ENCODE data around the gene MAP2K5.

MAP2K5 gene

DNA sequence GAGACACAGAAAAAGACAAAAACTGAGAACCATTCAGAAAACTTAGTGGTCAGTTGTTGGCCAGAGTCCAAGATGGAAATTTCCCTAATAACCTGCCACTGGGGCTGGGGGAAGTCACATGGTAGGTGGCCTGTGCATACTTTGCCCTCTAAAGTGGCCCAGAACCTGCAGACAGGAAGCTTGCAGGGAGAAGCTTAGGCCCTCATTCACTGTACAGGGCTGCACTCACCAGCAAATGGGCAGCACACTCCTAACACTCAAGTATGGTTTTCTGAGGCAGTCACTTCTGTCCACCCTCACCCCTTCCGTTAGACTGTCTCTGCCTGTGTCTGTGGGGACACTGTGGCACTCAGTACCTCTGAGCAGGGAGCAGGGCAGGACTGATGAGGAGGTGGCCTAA lies 311.9 kb downstream of the MAP2K5 start:
- CTCF ChIA-PET = interaction anchor here (1.5 to 2.6 kb wide), 2 partner anchors 9 to 299 kb away, joined by 4 to 25 read pairs; no protein-coding TSS in a partner anchor
- DNase-seq (ENCODE audit: low read depth, low spot score) = no peak
- POLR2A ChIA-PET = no interaction called here
- H3K4me3 ChIP-seq (ENCODE audit: low read depth, low read length) = no peak overlapping the region
- TF ChIP-seq, protein P1, sequence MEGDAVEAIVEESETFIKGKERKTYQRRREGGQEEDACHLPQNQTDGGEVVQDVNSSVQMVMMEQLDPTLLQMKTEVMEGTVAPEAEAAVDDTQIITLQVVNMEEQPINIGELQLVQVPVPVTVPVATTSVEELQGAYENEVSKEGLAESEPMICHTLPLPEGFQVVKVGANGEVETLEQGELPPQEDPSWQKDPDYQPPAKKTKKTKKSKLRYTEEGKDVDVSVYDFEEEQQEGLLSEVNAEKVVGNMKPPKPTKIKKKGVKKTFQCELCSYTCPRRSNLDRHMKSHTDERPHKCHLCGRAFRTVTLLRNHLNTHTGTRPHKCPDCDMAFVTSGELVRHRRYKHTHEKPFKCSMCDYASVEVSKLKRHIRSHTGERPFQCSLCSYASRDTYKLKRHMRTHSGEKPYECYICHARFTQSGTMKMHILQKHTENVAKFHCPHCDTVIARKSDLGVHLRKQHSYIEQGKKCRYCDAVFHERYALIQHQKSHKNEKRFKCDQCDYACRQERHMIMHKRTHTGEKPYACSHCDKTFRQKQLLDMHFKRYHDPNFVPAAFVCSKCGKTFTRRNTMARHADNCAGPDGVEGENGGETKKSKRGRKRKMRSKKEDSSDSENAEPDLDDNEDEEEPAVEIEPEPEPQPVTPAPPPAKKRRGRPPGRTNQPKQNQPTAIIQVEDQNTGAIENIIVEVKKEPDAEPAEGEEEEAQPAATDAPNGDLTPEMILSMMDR (IDR thresholded peaks at IDR 0.05; ENCODE audit: insufficient read depth, low read length, missing control alignments) = no peak

GRCh38 chr15:67855842-67856241 lies 313.3 kb downstream of the MAP2K5 start:
- no peak overlapping the region for H3K4me3 ChIP-seq (ENCODE audit: low read depth, low read length)
- ChIA-PET POLR2A (no interaction called here), CTCF (no interaction called here)
- DNase-seq (ENCODE audit: low read depth, low spot score) = no peak
- TF ChIP-seq, protein P1 (IDR thresholded peaks at IDR 0.05; ENCODE audit: insufficient read depth, low read length, missing control alignments) = no peak

All from AG04449 (cell line).